Measurements from ENCODE around the gene COG4.
A peak's percentile ranks its signal among the peaks of the same experiment; 100 is the strongest.

COG4 gene

GRCh38 chr16:70478912-70479341 lies 44.4 kb downstream of the COG4 start:
- no peak for DNase-seq (ENCODE audit: low spot score)

GRCh38 chr16:70478169-70478568 lies 45.2 kb downstream of the COG4 start:
- DNase-seq (ENCODE audit: low spot score), result no peak

DNA sequence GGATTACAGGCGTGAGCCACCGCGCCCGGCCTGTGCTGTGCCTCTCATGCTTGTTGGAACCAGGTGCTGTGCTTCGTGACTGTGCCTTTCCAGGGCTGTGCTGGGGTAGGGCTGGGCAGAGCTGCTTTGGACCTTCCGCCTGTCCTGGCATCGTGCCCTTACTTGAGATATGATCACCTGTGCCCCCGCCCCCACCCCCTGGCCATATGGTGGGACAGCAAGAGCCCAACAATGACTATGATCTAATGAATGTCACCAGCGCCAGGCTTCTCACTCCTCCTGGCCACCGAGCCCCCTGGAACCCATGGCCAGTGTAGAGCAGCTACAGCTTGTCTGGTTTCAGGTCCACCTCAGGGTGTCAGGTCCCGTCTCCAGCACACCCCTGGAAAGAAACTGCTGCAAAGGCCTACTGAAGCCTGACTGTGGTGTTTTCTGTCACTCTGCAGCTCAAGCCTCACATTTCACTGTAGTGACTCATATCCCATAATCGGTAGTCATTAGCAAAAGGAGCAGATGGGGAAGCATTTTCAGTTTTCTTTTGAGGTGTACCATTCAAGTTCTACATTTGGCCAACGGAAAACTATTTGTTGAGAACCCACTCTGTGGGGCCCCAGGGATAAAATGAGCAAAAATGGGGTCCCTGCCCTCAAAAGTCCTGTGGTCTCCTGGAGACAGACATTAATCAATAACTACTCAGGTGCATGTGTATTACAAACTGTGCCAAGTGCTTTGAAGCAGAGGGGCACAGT lies 46.9 kb downstream of the COG4 start:
- no peak for DNase-seq (ENCODE audit: low spot score)

- no peak for DNase-seq (ENCODE audit: low spot score)
Observed at GRCh38 chr16:70475054-70475871, 48.1 kb downstream of the COG4 start.

GRCh38 chr16:70474320-70475053 lies 48.9 kb downstream of the COG4 start:
- DNase-seq (ENCODE audit: low spot score), result no peak

DNA sequence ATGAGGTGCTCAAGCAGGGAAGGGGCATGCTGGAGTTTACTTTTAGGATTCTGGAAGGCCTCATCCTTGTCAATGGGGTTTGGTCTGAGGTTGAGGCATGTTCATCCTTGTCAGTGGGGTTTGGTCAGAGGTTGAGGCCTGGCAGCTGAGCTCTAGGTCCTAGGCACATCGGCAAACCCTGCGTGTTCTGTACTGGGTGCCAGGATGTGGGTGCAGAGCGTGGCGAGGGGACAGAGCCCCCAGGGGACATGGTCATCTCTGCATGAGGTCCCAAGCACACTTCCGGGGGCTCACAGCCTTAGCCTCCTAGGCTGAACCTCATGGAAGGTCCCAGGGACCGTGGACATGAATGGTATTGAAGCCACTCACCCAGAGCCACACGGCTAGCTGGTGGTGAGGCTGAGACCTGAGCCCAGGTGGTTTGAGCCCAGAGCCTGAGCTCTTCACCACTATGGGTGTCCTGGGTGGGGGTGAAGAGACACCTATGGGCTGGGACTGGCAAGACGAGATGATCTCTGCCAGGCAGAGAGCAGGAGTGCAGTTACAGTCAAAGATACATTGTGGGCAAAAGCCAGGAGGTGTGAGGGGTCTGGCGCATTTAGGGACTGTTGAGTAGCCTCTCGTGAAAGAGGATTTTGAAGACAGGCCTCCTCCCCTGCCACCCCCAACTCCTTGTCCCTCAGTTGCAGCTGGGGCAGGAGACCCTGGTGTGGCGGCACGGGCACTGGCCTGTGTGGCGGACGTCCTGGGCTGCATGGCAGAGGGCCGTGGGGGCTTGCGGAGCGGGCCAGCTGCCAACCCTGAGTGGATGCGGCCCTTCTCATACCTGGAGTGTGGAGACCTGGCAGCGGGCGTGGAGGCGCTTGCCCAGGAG lies 49.7 kb downstream of the COG4 start:
- DNase-seq (ENCODE audit: low spot score), result no peak

DNA sequence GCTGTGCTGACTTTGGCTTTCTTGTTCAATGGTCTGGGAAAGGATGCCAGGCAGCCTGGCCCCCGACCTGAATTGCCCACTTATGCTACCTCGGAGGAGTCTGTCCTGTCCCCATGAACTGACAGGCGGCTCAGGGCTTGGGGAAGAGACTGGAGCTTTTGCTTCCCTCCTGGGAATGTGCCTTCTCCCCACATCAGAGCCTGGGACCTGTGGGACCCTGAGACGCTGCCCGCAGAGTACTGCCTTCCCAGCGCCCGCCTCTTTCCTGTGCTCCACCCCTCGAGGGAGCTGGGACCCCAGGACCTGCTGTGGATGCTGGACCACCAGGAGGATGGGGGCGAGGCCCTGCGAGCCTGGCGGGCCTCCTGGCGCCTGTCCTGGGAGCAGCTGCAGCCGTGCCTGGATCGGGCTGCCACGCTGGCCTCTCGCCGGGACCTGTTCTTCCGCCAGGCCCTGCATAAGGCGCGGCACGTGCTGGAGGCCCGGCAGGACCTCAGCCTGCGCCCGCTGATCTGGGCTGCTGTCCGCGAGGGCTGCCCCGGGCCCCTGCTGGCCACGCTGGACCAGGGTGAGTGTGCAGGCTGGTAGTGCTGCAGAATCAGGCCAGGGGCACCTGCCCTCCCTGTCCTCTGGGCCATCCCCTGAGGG lies 50.4 kb downstream of the COG4 start:
- no peak for DNase-seq (ENCODE audit: low spot score)

DNA sequence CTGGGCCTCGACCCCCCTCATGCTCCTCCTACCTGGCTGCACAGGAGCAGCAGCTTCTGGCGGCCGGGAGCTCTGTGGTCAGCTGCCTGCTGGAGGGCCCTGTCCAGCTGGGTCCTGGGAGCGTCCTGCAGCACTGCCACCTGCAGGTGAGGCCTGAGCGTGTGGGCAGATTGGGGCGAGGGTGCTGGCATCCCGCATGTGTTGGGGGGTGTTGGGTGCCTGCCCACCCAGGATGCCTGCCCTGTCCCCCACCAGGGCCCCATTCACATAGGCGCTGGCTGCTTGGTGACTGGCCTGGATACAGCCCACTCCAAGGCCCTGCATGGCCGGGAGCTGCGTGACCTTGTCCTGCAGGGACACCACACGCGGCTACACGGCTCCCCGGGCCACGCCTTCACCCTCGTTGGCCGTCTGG lies 52.4 kb downstream of the COG4 start:
- DNase-seq (ENCODE audit: low spot score), result peak; percentile 84

DNA sequence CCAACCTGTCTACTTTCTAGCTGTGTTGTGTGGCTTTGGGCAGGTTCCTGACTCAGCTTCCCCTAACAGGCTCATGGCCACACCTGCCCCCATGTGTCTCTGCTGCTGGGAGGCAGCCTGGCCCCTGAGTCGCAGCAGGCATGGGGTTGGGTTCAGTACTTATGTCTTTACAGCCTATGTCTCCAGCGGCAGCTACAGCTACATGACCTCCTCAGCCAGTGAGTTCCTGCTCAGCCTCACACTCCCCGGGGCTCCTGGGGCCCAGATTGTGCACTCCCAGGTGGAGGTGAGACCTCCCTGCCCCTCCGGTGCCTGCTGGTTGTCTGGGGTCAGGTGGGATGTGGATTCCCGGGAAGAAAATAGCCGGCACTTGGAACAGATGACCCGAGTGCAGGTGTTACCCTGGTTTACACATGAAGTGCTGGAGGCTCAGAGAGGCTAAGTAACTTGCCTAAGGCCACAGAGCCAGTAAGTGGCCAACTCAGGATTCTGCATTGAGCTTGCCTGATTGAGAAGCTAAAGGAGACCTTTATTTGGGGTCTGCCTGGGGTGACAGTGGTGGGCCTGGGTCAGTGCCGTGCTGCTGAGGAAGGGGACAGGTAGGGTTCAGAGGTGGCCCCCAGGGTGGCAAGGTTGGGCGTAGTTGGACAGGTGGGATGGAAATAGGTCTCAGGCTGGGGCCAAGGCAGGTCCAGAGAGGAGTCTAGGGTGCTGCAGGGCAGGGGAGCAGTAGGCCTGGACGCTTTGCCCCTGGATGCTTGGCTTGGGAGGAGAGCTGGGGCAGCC lies 53.0 kb downstream of the COG4 start:
- no peak for DNase-seq (ENCODE audit: low spot score)

GRCh38 chr16:70468776-70469525 lies 54.4 kb downstream of the COG4 start:
- DNase-seq (ENCODE audit: low spot score), result no peak

DNA sequence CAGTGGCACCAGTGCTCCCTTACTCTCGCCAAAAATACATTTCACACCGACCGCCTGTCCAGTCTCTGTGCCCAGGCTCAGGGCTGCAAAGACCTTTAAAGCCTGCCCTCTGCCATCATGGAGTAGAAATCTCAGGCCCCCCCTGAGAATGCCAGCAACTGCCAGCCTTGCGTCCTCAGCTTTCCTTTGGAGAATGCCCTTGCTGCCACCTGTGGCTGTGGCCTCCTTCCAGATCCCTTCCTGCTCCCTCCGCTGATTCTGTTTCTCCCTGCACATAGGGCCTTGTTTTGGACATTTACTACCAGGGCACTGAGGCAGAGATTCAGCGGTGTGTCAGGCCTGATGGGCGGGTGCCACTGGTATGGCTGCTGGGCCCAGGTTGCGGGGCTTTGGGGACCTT lies 55.7 kb downstream of the COG4 start:
- DNase-seq (ENCODE audit: low spot score), result no peak

DNA sequence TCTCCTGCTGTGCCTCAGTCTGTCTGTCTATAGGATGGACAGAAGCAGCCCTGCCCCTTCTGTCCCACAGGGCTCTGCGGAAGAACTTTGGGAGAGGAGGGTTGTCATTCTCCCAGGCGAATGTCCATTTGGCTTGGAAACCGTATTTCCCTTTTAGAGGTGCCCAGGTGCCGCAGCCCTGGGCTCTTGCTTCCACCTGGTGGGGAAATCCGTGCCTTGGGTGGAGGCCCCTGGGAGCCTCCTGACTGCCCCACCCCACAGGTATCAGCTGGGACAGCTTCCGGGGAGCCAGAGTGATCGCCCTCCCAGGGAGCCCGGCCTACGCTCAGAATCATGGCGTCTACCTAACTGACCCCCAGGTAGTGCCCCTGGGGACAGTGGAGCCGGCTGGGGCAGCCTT lies 56.2 kb downstream of the COG4 start:
- no peak for DNase-seq (ENCODE audit: low spot score)

DNA sequence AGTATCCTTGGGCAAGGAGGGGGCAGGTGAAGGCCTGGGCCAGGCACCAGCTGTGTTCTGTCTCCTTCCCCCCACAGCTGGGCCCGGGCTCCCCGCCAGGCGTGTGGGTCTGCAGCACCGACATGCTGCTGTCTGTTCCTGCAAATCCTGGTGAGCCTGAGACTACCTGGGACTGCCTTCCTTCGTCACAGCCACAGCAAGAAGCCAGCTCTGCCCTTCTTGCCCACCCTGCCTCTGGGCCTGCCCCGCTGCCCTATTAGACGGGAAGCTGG lies 56.6 kb downstream of the COG4 start:
- DNase-seq (ENCODE audit: low spot score), result no peak

DNA sequence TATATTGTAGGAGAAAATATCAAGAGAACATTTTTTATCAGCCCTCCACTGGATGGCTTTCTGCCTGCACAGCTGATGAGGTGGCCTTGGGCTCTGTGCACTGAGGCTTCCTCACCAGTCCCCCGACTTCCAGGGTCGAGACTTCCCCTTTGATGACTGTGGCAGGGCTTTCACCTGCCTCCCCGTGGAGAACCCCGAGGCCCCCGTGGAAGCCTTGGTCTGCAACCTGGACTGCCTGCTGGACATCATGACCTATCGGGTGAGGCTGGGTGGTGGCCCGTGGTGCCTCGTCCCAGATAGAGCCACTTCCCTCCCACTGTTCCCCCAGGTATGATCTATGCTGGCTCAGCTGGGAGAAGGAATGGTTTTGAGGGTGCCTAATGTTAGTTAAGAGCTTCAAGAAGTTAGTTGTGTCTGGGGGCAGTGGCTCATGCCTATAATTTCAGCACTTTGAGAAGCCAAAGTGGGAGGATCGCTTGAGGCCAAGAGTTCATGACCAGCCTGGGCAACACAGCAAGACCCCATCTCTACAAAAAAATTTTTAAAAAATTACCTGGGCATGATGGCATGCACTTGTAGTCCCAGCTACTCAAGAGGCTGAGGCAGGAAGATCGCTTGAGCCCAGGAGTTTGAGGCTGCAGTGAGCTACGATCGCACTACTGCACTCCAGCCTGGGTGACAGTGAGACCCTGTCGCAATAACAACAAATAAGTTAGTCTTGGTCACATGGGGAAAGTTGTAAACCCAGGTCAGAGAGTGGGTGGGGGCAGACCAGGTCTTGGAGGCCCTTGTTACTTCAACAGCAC lies 57.2 kb downstream of the COG4 start:
- DNase-seq (ENCODE audit: low spot score), result no peak

DNA sequence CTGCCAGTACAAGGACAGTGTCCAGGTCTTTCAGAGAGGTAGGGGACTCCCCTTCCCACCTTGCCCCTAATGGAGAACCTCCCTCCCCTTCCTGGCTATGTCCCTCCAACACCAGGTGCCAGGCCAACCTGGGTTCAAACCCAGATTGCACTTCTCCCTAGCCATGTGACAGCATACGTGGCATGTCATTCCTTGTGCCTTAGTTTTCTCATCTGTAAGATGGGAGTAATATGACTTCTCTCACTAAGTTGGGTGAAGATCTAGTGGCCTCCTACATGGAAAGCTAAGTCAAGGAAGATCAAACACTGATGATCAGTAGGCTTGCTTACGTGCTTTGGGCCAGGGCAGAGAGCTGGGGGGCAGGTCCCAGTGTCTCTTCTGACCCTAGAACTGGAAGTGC lies 60.1 kb downstream of the COG4 start:
- no peak for DNase-seq (ENCODE audit: low spot score)

GRCh38 chr16:70460737-70461261 lies 62.6 kb downstream of the COG4 start:
- no peak for DNase-seq (ENCODE audit: low spot score)

GRCh38 chr16:70457446-70458166 lies 65.7 kb downstream of the COG4 start:
- no peak for DNase-seq (ENCODE audit: low spot score)

DNA sequence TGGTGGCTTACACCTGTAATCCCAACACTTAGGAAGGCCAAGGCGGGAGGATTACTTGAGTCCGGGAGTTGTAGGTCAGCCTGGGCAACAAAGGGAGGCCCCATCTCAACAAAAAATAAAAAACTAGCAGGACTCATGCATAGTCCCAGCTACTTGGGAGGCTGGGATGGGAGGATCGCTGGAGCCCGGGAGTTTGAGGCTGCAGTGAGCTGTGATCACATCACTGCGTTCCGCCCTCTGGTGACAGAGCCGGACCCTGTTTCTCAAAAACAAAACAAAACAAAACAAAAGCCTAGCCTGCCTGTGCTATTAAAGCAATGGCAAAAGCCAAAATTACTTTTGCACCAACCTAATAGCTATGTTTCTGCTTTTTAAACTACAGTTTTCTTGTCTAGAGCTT lies 67.4 kb downstream of the COG4 start:
- no peak for DNase-seq (ENCODE audit: low spot score)
